Measurements from ENCODE around the gene TPST1. TPM values are rescaled to one million over a fixed set of nuclear protein-coding genes. Genes with fewer than 3 reads are reported as not detected.

The TPST1 gene
- total RNA-seq (2022; extraction: Qiagen RNA extraction) = 6.2 to 9.4 TPM (median 8.9 TPM) in 5 replicates

DNA sequence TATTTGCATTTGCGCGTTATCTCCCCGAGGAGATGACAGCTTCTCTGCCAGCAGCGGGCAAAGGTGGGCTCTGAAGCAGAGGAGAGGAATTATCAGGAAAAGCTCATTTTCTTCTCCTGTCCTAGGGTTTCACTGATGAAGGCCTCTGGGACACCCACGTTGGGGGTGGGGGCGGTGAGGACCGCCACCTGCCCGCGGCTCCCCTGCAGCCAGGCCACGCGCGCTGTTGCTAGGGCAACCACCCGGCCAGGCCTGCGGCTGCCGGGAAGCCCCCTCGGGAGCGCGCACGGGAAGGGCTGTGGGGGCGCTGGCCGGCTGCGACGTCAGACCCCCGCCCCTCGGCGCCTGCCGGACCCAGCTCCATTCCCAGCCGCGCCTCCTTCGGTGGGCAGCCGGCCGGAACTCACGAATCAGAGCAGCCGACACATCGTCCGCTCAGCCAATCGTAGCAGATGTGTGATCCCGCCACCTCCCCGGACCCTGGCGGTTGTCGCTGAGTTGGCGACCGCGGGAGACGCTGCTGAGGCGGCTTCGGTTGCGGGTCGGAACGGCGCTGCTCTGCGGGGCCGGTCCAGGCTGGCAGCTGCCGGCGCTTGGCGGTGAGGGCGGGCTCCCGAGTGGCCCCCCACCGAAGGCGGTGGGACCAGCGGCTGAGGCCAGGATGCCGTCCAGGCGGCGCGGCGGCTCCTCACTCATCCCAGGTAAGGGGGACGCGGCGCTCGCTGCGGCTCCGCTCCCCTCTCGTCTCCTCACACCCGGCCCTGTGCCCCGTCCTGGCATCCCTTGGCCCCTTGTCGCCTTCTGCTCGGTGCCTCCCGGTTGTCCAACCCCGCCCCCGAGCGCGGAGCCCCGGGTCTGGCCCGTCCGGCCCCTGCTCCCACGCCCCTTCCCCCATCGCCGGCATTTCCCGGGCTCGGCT is at the start of gene TPST1:
TSS of gene TPST1 (plus strand) at position 513 of the 919 bp plus-strand sequence. CDS start 35,092 bp downstream, outside the sequence.

Other genes with a start within 250 kb of the TPST1 start
- 28.3 to 35.0 TPM (median 33.5 TPM) in 5 replicates for gene GUSB, start 223.1 kb upstream of the TPST1 start, total RNA-seq (2022; extraction: Qiagen RNA extraction)
- gene ASL, start 129.5 kb upstream of the TPST1 start, total RNA-seq (2022; extraction: Qiagen RNA extraction) = 20.8 to 26.1 TPM (median 24.0 TPM) in 5 replicates
- 25.8 to 37.7 TPM (median 27.7 TPM) in 5 replicates for gene CRCP, start 90.5 kb upstream of the TPST1 start, total RNA-seq (2022; extraction: Qiagen RNA extraction)